ENCODE measurements around the gene RPGRIP1L. TPM values are rescaled to one million over a fixed set of nuclear protein-coding genes. Genes with fewer than 3 reads are reported as not detected.

Gene RPGRIP1L
- 6.4 TPM for polyA plus RNA-seq (ENCODE audit: insufficient read length)

DNA sequence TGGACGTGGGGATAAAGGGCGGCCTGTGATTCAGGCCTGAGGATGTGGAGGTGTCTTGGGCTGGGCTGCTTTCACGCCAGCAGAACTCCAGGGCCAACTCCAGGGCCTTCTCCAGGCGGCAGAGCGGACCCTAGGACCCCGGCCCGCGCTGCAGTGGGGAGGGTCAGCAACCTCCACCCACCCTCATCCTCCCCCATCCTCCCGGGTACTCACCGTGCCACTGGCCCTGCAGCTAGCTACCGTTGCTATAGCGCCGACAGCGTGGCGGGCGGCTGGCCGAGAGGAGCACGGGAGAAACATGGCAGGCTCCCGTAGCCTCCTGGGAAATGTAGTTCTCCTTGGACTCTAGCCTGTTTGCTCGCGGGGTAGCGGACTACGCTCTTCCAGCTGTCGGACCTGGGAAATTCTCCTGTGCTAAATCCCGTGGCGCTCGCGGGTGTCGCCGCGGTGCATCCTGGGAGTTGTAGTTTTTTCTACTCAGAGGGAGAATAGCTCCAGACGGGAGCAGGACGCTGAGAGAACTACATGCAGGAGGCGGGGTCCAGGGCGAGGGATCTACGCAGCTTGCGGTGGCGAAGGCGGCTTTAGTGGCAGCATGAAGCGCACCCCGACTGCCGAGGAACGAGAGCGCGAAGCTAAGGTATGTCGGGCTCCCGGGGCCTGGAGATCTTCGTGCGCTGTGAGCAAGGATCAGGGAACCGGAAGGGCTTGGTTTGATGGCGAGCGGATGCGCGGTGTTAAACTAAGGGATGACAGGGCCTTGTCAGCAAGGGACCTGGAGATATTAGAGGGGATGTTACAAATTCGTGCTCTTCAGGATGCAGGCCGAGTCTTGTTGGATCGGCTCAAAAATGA is at the start of gene RPGRIP1L, which contains the start of gene FTO:
Gene RPGRIP1L (minus strand): TSS at position 270 of the 855 bp plus-strand sequence. CDS start 3,136 bp downstream, outside the sequence.
Gene FTO (plus strand): TSS at position 567 of the 855 bp plus-strand sequence.
- DNase-seq, result peak; percentile 99

- DNase-seq, result no peak
These were observed 49.8 kb upstream of the RPGRIP1L start for GRCh38 chr16:53753431-53753830.

DNA sequence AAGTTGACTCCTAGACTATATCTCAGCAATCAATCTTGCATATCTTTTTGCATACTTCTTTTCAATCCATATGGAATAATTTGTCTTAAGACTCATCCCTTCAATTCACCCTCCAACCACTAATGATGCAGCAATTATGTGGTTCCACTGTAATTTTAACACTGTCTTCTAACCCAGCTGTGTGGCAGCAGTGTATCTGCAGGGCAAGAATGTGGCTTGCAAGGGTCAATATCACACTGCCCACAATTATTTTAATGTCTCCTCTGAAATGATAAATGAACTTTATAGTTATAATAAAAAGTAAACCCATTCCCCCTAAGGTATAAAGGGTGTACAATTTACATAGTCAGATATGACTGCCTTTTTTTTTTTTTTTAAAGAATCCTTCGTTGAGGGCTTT is 48.9 kb upstream of the RPGRIP1L start:
- DNase-seq, result no peak

DNA sequence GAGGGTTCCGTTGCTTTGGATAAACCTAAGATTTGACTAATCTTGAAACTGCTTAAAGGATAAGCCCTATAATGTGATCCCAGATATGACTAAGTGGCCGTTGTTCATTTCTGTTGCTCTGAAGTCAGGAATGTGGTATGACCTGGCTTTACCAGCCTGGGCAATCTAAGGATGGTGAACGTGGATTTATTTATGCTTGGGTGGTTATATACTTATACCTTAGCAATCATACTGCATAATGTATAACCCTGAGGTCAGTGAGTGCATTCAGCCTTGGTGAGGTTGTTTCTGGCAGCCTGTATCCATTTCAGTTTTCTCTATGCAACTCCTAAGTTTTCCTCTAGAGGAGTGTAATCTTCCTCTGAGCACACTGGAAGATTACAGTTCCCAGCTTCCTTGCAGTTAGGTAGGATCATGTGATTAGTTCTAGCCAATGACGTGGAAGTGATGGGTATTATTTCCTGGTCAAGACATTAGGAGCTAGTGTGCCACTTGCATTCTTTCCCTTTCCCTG is 42.2 kb upstream of the RPGRIP1L start:
- DNase-seq, result no peak

DNA sequence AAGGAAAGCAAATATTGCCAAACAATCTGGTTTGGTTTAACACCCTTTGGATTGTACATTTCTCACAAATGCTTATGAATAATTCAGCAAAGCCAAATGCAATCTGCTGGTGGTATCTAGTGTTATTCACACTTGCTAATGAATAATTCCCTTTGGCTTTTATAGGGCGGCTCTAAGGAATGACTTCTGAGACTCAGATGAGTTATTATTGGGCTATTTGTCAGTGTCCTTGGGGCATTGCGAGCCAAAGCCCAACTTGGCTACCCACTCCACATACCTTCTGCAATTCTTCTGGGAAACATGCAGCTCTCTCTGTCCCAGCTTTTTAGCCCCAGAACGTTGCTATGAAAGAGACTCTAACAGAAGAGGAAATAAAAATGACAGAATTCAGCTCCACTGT is 41.4 kb upstream of the RPGRIP1L start:
- no peak for DNase-seq

DNA sequence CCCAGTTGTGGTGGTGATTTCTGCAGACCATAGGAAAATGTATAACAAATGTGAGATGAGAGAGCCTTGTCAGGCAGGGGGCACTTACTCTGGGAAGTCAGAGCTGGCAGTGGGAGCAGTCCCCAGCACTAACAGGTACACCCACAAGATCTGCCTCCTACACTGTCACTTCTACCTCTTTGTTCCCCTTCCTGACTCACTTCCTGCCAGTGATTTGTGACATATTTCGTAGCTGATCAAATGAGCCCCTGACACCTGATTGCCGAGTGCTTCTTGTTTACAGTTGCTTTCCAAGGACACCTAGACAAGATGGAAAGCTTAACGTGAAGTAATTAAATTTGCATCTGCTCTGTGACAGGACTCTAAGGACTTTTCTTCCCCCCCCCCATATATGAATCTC is 40.8 kb upstream of the RPGRIP1L start:
- DNase-seq, result no peak

GRCh38 chr16:53743149-53743566 is 39.5 kb upstream of the RPGRIP1L start:
- DNase-seq, result no peak

- DNase-seq, result no peak
These were observed 37.9 kb upstream of the RPGRIP1L start for GRCh38 chr16:53741546-53741945.

DNA sequence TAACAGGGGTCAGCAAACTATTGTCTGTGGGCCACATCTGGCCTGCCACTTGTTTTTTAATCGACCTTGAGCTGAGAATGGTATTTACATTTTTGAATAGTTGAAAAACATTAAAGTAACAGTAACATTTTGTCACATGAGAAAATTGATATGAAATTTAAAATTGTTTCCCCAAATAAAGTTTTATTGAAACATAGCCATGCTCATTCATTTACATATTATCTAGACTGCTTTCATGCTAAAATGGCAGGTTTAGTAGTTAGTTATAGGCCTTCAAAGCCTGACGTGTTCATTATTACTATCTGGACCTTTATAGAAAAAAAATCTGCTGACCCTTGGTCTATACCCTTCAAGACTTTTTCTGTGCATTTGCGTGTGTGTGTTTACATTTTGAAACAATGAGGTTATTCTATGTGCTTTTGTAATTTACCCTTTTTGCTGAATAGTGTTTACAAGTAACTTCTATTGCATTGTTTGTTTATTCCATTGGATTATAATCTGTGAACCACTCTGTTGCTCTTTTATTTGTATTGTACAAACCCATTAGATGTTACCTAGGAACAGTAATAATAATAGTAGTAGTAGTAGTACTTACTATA is 37.4 kb upstream of the RPGRIP1L start:
- no peak for DNase-seq

DNA sequence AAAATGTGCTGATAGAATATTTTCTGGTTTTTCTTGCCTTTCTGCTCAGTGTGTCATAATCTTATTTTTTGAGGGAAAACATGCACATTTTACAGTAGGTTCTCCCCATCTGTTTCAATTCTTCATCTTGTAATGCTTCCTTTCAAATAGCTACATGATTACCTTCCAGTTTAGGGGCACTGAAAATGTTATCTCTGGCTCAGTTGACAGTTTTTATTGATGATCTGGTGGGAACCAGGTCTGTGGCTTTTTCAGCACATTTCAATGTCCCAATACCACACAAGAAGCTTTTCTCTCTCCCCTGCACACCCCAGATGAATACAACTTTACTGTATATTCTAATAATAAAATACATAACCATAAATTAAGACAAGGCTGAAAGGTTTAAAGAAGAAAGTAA is 36.8 kb upstream of the RPGRIP1L start:
- DNase-seq, result no peak

DNA sequence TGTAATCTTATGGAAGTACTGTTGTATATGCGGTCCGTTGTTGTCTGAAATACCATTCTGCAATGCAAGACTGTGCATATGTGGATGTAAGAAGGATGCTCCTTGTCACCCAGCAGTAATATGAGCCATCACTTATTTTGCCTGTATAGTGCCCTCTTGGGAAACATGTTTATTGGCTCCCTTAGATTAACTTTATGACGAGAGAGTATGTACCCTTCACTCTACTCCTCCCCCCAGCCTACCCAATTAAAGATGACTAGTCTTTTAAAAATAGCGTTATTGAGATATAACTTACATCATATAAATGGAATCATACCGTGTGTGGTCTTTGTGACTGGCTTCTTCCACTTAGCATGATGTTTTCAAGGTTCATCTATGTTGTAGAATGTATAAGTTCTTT is 33.9 kb upstream of the RPGRIP1L start:
- no peak for DNase-seq

DNA sequence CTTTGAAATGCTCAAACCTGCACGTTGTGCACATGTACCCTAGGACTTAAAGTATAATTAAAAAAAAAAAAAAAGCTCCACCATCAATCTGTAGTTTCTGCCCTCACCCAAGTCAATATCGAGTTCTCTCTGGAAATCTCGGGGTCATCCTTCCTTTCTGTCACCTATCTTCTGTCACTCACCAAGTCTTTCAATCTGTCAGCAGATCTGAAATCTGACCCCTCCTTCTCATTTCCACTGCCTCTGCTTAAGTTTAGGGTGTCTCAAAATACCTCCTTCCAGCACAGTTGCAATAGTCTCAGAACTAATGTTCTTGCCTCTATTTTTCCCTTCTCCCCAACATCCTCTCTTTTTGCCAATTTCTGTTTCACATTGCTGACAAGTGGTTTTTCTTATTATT is 32.6 kb upstream of the RPGRIP1L start:
- no peak for DNase-seq

GRCh38 chr16:53734908-53735307 is 31.2 kb upstream of the RPGRIP1L start:
- DNase-seq, result no peak

GRCh38 chr16:53732296-53732929 is 28.8 kb upstream of the RPGRIP1L start:
- DNase-seq, result no peak

DNA sequence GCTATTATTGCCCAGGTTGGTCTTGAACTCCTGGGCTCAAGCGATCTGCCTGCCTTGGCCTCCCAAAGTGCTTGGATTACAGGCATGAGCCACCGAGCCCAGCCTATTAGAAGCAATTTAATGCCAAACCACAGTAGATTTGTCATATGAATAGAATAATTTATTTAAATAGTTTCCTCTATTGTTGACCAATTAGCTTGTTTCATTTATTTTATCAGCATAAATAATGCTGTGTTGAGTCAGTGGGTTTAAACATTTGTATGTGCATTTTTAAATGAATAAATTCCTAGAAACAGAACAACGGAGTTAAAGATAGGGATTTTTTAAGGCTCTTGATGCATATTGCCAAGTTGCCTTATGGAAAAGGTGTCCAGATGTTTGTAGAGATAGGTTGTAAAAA is 27.0 kb upstream of the RPGRIP1L start:
- no peak for DNase-seq

DNA sequence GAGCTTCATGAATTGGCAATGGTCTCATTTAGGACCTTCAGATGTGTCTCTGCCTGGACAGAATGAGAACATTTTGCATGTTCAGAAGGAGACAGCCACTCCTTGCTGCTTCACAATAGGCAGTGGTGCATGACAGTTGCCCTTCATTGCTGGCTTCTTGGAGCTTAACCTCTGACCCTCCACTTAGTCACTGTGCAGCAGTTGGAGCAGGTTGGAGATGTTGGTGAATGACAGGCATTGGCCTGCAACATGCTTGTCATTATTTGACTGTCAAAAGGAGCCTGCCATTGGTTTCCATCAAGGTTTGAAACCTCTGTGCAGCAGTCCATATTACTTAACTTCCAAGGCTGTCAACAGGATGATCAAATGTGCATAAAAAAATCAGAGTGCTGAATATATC is 23.0 kb upstream of the RPGRIP1L start:
- no peak for DNase-seq

DNA sequence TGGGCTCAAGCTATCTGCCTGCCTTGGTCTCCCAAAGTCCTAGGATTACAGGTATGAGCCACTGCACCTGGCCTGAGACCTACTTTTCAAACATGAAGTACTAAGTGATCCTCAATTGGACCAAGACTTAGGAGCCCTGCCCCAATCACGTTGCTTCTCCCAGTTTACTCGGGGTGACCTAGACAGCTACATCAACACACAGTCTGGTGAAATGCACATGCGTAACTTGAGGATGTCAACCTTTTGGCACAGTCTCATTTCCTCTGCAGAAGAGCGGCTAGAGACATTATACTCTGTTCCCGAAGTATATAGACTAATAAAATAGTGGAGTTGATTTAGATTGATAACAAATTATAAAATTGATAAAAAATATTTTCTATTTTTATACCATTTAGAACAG is 17.4 kb upstream of the RPGRIP1L start:
- DNase-seq, result no peak

- no peak for DNase-seq
These were observed 13.9 kb upstream of the RPGRIP1L start for GRCh38 chr16:53717577-53717976.

- no peak for DNase-seq
These were observed 11.3 kb upstream of the RPGRIP1L start for GRCh38 chr16:53715023-53715384.

GRCh38 chr16:53714205-53715022 is 10.8 kb upstream of the RPGRIP1L start:
- DNase-seq, result peak; percentile 80

DNA sequence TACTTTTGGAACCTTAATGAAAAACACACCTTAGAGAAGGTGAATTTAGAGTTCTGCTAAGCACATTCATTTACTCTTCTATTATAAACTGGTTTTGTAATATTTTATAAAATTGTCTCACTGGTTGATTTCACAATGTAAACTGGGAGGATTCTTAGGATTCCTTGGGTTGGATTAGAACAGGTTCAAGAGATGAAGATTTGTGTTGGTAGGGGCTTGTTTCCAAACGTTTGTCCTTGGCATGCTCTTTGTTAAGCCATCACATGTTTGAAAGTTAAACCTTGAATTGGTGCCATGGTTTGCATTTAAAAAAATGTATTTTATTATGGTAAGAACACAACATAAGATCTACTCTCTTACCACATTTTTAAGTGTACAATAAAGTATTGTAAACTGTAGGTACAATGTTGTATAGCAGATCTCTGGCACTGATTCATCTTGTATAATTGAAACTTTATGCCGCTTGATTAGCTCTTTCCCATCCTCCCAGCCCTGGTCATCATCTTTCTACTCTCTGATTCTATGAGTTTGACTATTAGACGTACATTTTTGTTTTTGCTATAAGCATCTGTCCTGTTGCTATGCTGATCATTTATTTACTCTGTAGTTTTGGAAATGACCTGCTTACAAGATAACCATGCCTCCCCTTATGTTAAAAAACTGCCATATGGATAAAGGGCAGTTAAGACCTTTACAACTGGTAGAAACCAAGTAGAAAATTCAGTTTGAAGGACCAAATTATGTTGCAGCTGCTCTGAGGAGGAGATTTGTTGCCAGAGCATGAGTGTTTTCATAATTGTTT is 9.9 kb upstream of the RPGRIP1L start:
- DNase-seq, result peak; percentile 15

GRCh38 chr16:53712065-53712464 is 8.4 kb upstream of the RPGRIP1L start:
- DNase-seq, result no peak
